ENCODE measurements around the gene CD84.

DNA sequence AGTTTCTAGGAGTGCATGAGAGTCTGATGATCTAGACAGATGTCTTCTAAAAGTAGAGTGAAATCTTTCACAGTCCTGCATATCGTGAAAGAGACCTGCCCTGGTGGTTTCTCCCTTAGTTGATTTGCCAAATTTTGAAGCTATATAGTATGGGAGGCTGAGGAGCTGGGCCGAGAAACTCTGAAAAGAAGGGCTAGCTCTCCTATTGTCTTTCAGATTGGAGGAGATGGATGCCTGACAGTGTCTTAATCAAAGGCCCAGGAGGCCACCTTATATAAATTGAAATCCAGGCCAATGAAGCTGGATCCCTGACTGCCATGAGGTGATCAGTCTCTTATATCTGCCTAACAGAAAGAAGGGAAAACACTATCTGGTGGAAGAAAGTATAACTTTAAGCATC is 18.4 kb upstream of the CD84 start:
- TF ChIP-seq, protein P1, sequence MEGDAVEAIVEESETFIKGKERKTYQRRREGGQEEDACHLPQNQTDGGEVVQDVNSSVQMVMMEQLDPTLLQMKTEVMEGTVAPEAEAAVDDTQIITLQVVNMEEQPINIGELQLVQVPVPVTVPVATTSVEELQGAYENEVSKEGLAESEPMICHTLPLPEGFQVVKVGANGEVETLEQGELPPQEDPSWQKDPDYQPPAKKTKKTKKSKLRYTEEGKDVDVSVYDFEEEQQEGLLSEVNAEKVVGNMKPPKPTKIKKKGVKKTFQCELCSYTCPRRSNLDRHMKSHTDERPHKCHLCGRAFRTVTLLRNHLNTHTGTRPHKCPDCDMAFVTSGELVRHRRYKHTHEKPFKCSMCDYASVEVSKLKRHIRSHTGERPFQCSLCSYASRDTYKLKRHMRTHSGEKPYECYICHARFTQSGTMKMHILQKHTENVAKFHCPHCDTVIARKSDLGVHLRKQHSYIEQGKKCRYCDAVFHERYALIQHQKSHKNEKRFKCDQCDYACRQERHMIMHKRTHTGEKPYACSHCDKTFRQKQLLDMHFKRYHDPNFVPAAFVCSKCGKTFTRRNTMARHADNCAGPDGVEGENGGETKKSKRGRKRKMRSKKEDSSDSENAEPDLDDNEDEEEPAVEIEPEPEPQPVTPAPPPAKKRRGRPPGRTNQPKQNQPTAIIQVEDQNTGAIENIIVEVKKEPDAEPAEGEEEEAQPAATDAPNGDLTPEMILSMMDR (IDR thresholded peaks at IDR 0.05) = no peak
- TF ChIP-seq POLR2A (IDR thresholded peaks at IDR 0.05) = no peak

Measured in heart left ventricle (tissue), 13 donors.